Adipocyte (in vitro differentiated cells): ENCODE measurements around the gene CBARP.
A peak's percentile ranks its signal among the peaks of the same experiment; 100 is the strongest.
"Not testable (repeated sequence)": the region's sequence is repeated elsewhere in the genome, so short reads cannot be mapped to it uniquely, and the experiment has no call there.

ENCODE experiments used
- DNase-seq: peaks from one replicate; pipeline ENCODE4 v3.0.0-alpha.2; 2015; ENCODE audit warnings: low read depth
- H3K27me3 ChIP-seq: replicated peaks from 2 replicates; pipeline ENCODE4 v1.7.0; 2013; ENCODE audit warnings: mild to moderate bottlenecking, low read length, moderate library complexity; ENCODE audit not compliant: control insufficient read depth, insufficient read depth
- H3K36me3 ChIP-seq: 2 replicates; pipeline ENCODE4 v1.7.0; 2013; ENCODE audit warnings: low read length, mild to moderate bottlenecking, moderate library complexity; ENCODE audit not compliant: control insufficient read depth, insufficient read depth, severe bottlenecking
- H3K4me1 ChIP-seq: 2 replicates; pipeline ENCODE4 v1.7.0; 2013; ENCODE audit warnings: mild to moderate bottlenecking, low read length, moderate library complexity; ENCODE audit not compliant: control insufficient read depth, insufficient read depth
- H3K4me3 ChIP-seq: 2 replicates; pipeline ENCODE4 v1.7.0; 2013; ENCODE audit warnings: mild to moderate bottlenecking, low read length, moderate library complexity
- H3K9ac ChIP-seq: 2 replicates; pipeline ENCODE4 v1.7.0; 2013; ENCODE audit warnings: mild to moderate bottlenecking, low read length, moderate library complexity
- H3K9me3 ChIP-seq: 2 replicates; pipeline ENCODE4 v1.7.0; 2013; ENCODE audit warnings: mild to moderate bottlenecking, low read length, moderate library complexity; ENCODE audit not compliant: control insufficient read depth

The CBARP gene

DNA sequence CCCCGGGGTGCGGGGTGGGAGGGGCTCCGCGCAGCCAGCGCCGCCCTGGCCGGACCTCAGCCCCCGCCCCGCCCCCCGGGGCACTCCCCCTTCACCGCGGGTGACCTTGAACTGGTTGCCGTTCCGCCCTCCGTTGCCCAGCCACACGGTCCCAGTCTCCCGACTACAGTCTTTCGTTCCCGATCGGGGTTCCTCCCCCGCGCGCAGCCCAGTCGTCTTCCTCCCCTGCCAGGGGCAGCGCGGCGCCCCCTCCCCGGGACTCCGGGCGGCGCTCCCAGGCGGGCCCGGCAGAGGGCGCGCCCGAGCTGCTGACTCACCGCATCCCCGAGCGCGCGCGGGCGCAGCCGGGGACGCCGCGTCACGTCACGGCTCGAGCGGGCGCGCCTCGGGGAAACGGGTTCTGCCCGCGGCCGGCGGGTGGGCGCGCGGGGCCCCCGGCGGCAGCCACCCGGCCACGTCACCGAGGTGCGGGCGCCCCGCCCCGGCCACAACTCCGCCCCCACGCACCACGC lies 11.0 kb upstream of the CBARP start:
- peak; percentile 92 for DNase-seq
- Histone ChIP-seq H3K4me3 (peak overlapping the region; percentile 81), H3K4me1 (peaks cover 28% of the 10 kb centered on the region), H3K36me3 (peaks cover 7% of the 10 kb centered on the region), H3K27me3 (no peaks in the 10 kb centered on the region), H3K9ac (peak overlapping the region; percentile 89), H3K9me3 (no peaks in the 10 kb centered on the region)

DNA sequence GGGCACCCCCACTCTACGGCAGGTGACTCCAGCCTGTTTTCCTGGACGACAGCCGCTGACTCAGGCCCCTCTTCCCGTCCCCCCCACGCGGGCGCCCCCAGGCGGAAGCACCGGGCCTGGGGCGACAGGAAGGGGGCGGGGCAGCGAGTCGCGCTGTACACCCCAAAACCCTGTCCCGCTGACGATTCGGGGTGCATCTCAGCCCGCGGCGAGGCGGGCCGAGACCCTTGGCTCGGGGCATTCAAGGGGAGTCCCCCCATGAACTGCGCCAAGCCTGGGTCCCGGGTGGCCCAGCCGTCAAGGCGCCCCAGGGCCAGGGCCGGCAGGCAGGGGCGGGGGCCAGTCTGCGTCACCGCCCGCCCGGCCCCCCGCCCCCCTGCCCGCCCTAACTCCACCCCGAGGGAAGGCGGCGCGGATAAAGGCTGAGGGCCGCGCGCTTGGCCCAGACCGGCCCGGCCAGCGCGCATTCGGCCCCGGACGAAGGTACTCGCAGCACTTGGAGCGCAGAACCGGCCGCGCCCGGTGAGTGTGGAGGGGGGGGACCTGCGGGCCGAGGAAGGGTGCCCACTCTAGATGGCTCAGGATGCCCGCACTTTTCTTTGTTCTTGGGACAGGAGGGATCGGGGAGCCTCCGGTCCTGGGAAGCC lies 10.5 kb upstream of the CBARP start, which contains the start of gene MIDN:
MIDN (plus strand) TSS at position 445 of the 647 bp plus-strand sequence. CDS start 1,714 bp downstream, outside the sequence.
- Histone ChIP-seq H3K4me3 (peak within 1 kb of the TSS; percentile 81), H3K9me3 (no peaks in the 10 kb centered on the region), H3K4me1 (peaks cover 29% of the 10 kb centered on the region), H3K27me3 (no peaks in the 10 kb centered on the region), H3K9ac (peak within 1 kb of the TSS; percentile 89), H3K36me3 (peaks cover 6% of the 10 kb centered on the region)
- peak; percentile 92 for DNase-seq

DNA sequence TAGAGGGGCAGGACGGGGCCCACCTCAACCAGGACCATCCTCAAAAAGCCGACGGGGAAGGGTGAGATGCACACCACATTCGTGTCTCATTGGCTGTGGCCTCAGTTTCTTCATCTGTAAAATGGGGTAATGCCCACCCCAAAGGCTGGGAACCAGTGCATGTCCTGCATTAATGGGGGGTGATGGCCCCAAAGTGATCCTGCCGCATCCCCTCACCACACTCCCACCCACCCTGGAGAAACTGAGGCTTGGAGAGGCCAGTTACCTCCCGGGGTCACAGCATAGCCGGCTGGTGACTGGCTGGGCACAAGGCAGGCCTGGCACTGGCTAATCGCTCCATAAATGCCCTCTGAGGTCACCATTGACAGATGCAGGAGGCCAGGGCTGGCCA lies 9.9 kb upstream of the CBARP start:
- H3K4me3 ChIP-seq: peak overlapping the region; percentile 68

DNA sequence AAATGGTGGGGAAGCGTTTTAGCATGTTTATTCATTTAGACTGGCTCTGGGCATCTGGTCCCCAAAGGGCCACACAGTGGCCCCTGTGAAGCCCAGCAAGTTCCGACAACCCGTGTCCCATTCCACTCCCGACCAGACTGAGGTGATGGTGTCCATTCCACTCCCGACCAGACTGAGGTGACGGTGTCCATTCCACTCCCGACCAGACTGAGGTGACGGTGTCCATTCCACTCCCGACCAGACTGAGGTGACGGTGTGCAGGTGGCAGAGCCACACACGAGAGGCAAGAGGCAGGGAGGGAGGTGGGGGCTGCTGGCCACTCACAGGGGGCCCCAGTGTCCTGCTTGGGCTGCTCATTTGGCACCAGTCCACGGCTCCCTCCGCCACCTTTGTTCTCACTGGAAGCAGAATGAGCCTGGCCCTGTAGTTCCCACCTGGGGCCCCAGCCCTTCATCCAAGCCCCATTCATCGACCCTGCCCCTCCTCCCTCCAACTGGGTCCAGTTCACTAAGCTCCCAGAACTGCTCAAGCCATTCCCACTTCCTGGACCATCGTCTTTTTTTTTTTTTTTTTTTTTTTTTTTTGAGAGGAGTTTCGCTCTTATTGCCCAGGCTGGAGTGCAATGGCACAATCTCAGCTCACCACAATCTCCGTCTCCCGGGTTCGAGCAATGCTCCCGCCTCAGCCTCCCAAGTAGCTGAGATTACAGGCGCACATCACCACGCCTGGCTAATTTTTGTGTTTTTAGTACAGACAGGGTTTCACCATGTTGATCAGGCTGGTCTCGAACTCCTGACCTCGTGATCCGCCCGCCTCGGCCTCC lies 8.7 kb upstream of the CBARP start:
- not testable (repeated sequence) for H3K9ac ChIP-seq

More for the DNA sequence above, 9.9 kb upstream of the CBARP start:
- no peak for DNase-seq
- no peaks in the 10 kb centered on the region for H3K9me3 ChIP-seq
- peaks cover 6% of the 10 kb centered on the region for H3K36me3 ChIP-seq
- H3K9ac ChIP-seq: peak overlapping the region; percentile 80
- peaks cover 34% of the 10 kb centered on the region for H3K4me1 ChIP-seq
- H3K27me3 ChIP-seq: no peaks in the 10 kb centered on the region

DNA sequence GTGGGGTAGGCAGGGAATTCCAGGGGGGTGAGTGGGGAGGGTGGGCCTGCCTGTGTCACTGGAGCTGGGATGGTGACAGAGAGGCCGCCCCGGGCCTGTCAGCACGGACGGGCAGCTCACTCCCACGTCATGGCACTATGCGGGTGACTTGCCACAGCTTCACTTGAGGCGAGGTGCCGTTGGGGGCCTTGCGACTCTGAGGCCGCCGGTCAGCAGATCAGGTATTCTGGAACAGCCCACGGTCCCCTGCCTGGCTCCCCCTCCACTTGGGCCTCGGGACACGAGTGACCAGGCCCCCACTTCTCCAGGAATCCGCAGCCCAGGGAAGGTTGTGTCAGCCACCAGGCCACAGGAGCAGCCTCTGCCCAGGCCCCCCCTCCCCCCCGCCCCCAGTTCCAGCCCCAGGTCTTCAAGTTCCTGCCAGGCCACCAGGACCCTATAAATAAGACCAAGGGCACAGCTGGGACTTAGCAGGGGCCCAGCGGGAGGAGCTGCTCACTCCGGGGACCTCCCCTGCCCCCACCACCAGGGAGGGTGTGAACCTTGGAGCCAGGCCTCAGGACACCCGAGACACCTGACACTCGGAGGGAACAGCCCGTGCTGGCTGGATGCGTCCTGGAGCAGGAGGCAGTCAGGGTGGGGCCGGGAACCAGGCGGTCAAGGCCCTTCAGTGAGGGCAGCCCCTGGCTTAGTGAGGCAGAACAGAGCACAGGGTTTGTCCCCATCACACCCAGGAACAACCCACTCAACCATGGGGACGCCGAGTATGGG lies 7.9 kb upstream of the CBARP start:
- Histone ChIP-seq H3K9me3 (no peaks in the 10 kb centered on the region), H3K27me3 (no peaks in the 10 kb centered on the region), H3K9ac (peak overlapping the region; percentile 73), H3K36me3 (no peaks in the 10 kb centered on the region), H3K4me3 (no peak overlapping the region), H3K4me1 (peaks cover 49% of the 10 kb centered on the region)
- no peak for DNase-seq

More for the DNA sequence above, 8.7 kb upstream of the CBARP start:
- DNase-seq, H3K9me3 ChIP-seq, H3K4me3 ChIP-seq, H3K36me3 ChIP-seq, H3K27me3 ChIP-seq: not testable (repeated sequence)
- peaks cover 41% of the 10 kb centered on the region for H3K4me1 ChIP-seq

DNA sequence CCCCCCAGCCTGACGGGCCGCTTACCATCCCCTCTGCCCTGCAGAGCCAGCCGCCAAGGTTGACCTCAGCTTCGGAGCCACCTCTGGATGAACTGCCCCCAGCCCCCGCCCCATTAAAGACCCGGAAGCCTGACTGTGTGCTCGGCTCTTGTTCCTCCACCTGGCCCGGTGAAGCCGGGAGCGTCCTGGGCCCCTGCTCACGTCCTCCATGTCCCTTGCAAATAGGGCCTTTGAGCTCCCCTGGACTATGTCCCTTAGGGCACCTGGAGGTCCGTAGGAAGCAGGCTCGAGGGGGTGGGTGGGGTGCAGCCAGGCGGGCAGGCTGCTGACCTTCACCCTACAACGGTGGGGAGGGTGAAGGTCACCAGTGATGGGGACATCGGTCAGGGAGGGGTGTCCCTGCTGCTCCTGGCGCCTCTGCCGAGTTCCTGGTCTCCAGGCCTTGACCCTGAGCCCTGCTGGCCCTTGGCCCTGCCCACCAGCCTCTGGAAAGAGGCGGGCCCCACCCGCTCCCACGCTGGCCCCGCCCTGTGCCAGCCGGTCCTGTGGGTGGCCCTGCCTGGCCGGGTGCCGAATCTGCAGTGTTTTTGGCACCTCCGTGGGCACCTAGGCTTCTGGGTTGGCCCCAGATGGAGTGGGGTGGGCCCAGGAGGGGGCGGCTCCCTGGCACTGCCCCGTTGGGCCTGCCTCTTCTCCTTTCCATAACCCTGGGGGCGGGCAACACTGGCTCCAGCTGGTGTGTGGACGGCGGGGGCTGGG lies 7.1 kb upstream of the CBARP start:
- Histone ChIP-seq H3K4me1 (peaks cover 50% of the 10 kb centered on the region), H3K27me3 (no peaks in the 10 kb centered on the region), H3K9me3 (no peaks in the 10 kb centered on the region), H3K4me3 (peak overlapping the region; percentile 65), H3K9ac (peak overlapping the region; percentile 73), H3K36me3 (no peaks in the 10 kb centered on the region)
- no peak for DNase-seq

DNA sequence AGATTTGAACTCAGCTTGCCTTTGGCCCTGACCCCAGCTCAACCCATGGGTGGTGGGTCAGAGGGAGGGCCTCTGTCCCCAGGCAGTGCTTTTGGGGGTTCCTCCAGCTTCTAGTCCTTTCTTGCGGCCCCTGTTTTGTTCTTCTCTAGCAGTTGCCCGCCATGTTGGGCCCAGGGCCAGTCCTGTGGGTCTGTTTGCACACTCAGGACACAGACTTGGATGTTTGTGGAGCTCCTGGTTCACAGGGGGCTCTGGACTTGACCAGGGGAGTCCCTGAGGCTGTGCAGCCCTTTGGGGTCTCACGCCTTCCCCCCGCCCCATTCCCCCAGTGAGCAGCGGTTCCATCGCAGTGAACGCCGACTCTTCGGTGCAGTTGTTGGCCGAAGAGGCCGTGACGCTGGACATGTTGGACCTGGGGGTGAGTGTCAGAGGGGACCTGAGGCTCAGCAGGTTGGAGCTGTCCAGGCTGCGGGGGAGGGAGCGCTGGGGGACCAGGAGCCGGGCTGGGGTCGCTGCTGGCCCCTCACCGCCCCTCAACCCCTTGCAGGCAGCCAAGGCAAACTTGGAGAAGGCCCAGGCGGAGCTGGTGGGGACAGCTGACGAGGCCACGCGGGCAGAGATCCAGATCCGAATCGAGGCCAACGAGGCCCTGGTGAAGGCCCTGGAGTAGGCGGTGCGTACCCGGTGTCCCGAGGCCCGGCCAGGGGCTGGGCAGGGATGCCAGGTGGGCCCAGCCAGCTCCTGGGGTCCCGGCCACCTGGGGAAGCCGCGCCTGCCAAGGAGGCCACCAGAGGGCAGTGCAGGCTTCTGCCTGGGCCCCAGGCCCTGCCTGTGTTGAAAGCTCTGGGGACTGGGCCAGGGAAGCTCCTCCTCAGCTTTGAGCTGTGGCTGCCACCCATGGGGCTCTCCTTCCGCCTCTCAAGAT lies 6.2 kb upstream of the CBARP start:
- Histone ChIP-seq H3K4me1 (peaks cover 53% of the 10 kb centered on the region), H3K36me3 (no peaks in the 10 kb centered on the region), H3K9ac (peak overlapping the region; percentile 73), H3K27me3 (no peaks in the 10 kb centered on the region), H3K4me3 (peak overlapping the region; percentile 65), H3K9me3 (no peaks in the 10 kb centered on the region)
- peak; percentile 94 for DNase-seq

DNA sequence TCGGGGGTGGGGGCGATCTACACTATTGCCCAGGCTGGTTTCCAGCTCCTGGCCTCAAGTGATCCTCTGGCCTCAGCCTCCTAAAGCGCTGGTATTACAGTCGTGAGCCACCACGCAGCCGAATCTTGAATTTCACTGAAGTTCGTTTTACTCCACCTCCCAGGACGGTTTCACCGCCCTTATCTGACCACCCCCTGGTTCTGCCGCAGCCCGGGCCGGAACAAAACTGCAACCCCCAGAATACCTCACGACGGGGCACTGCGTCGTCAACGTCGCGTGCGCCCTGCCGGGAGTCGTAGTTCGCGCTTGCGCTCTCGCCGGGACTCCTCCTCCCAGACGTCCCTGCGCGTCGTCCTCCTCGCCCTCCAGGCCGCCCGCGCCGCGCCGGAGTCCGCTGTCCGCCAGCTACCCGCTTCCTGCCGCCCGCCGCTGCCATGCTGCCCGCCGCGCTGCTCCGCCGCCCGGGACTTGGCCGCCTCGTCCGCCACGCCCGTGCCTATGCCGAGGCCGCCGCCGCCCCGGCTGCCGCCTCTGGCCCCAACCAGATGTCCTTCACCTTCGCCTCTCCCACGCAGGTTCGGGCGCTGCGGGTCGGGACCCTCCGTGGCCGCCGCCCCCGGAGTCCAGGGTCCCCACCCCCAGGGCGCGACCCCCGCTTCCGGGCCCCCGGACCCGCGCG lies 3.8 kb upstream of the CBARP start, which contains the start of gene ATP5F1D:
ATP5F1D (plus strand) TSS at position 335 of the 679 bp plus-strand sequence; CDS start at position 435, 100 bp downstream.
- no peaks in the 10 kb centered on the region for H3K27me3 ChIP-seq
- no peaks in the 10 kb centered on the region for H3K36me3 ChIP-seq
- H3K4me3 ChIP-seq: peak within 1 kb of the TSS; percentile 94
- DNase-seq: peak; percentile 97
- peaks cover 46% of the 10 kb centered on the region for H3K4me1 ChIP-seq
- no peaks in the 10 kb centered on the region for H3K9me3 ChIP-seq
- peak within 1 kb of the TSS; percentile 96 for H3K9ac ChIP-seq

DNA sequence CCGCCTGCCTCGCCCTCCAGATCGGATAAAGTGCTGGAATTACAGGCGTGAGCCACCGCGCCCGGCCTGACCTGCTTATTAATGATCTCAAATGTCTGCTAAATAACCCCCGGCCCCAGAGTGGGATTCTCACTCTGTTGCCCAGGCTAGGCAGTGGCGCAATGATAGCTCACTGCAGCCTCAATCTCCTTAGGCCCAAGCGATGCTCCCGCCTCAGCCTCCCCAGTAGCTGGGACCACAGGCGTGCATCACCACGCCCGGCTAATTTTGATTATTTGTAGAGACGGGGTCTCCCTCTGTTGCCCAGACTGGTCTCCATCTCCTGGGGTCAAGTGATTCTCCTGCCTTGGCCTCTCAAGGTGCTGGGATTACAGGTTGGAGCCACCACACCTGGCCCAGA lies 3.1 kb upstream of the CBARP start:
- Histone ChIP-seq H3K27me3 (no peaks in the 10 kb centered on the region), H3K4me1 (peaks cover 46% of the 10 kb centered on the region), H3K9ac (peak overlapping the region; percentile 96), H3K36me3 (no peaks in the 10 kb centered on the region), H3K9me3 (no peaks in the 10 kb centered on the region), H3K4me3 (peak overlapping the region; percentile 94)
- DNase-seq: no peak
